Osteocyte (in vitro differentiated cells): ENCODE measurements around the gene TECTB. TPM values are rescaled to one million over a fixed set of nuclear protein-coding genes. Genes with fewer than 3 reads are reported as not detected.

Experiments used
- DNase-seq: peaks from one replicate; pipeline ENCODE4 v3.0.0; 2021; ENCODE audit warnings: mixed read lengths; ENCODE audit not compliant: unreplicated experiment; ENCODE audit errors: extremely low spot score
- H3K27ac Mint-ChIP-seq: one replicate; pipeline ENCODE4 v1.8.0; 2021; ENCODE audit warnings: mild to moderate bottlenecking, mixed read lengths; ENCODE audit not compliant: unreplicated experiment
- H3K27me3 Mint-ChIP-seq: one replicate; pipeline ENCODE4 v1.8.0; 2021; ENCODE audit warnings: mixed read lengths; ENCODE audit not compliant: unreplicated experiment
- H3K36me3 Mint-ChIP-seq: one replicate; pipeline ENCODE4 v1.8.0; 2021; ENCODE audit warnings: mixed read lengths; ENCODE audit not compliant: unreplicated experiment
- H3K4me1 Mint-ChIP-seq: one replicate; pipeline ENCODE4 v1.8.0; 2021; ENCODE audit warnings: mixed read lengths; ENCODE audit not compliant: unreplicated experiment
- H3K4me3 Mint-ChIP-seq: one replicate; pipeline ENCODE4 v1.8.0; 2021; ENCODE audit warnings: mild to moderate bottlenecking, moderate library complexity, mixed read lengths; ENCODE audit not compliant: unreplicated experiment
- H3K9me3 Mint-ChIP-seq: one replicate; pipeline ENCODE4 v1.8.0; 2021; ENCODE audit warnings: mixed read lengths; ENCODE audit not compliant: unreplicated experiment
- CTCF ChIP-seq: fragments of 200-600 bp; sonication (generic); IDR thresholded peaks from 2 replicates; pipeline ENCODE4 v1.5.0; 2021; ENCODE audit warnings: antibody characterized with exemption, mild to moderate bottlenecking, moderate library complexity
- total RNA-seq: library from RNA; stranded (reverse); gene quantifications from 2 replicates; pipeline ENCODE4 v1.2.1, GENCODE V29; 2021

The TECTB gene
- total RNA-seq, 1 donor from 2014 or later, result not detected

GRCh38 chr10:112258407-112258806 lies 24.8 kb upstream of the TECTB start:
- Mint-ChIP-seq H3K27me3 (peaks cover 2% of the 10 kb centered on the region), H3K4me3 (no peak overlapping the region), H3K27ac (no peak overlapping the region), H3K9me3 (peaks cover 3% of the 10 kb centered on the region), H3K4me1 (no peaks in the 10 kb centered on the region), H3K36me3 (no peaks in the 10 kb centered on the region)
- no peak for DNase-seq
- TF ChIP-seq CTCF, result no peak

GRCh38 chr10:112259688-112260087 lies 23.5 kb upstream of the TECTB start:
- H3K27ac Mint-ChIP-seq, result no peak overlapping the region
- no peak for TF ChIP-seq CTCF
- no peaks in the 10 kb centered on the region for H3K36me3 Mint-ChIP-seq
- H3K27me3 Mint-ChIP-seq, result peaks cover 2% of the 10 kb centered on the region
- H3K4me3 Mint-ChIP-seq, result no peak overlapping the region
- peaks cover 3% of the 10 kb centered on the region for H3K9me3 Mint-ChIP-seq
- H3K4me1 Mint-ChIP-seq, result no peaks in the 10 kb centered on the region
- no peak for DNase-seq

GRCh38 chr10:112260831-112261230 lies 22.4 kb upstream of the TECTB start:
- TF ChIP-seq CTCF, result no peak
- no peak for DNase-seq
- H3K27ac Mint-ChIP-seq, result no peak overlapping the region
- H3K27me3 Mint-ChIP-seq, result peaks cover 2% of the 10 kb centered on the region
- H3K9me3 Mint-ChIP-seq, result peaks cover 3% of the 10 kb centered on the region
- H3K4me3 Mint-ChIP-seq, result no peak overlapping the region
- H3K36me3 Mint-ChIP-seq, result no peaks in the 10 kb centered on the region
- H3K4me1 Mint-ChIP-seq, result no peaks in the 10 kb centered on the region

- H3K4me3 Mint-ChIP-seq, result no peak overlapping the region
- no peak for DNase-seq
- H3K4me1 Mint-ChIP-seq, result no peaks in the 10 kb centered on the region
- no peaks in the 10 kb centered on the region for H3K36me3 Mint-ChIP-seq
- H3K9me3 Mint-ChIP-seq, result peaks cover 3% of the 10 kb centered on the region
- TF ChIP-seq CTCF, result no peak
- H3K27ac Mint-ChIP-seq, result no peak overlapping the region
- H3K27me3 Mint-ChIP-seq, result peaks cover 2% of the 10 kb centered on the region
Measured at GRCh38 chr10:112261281-112261822, 21.8 kb upstream of the TECTB start.

- Mint-ChIP-seq H3K4me1 (no peaks in the 10 kb centered on the region), H3K27me3 (peaks cover 2% of the 10 kb centered on the region), H3K36me3 (no peaks in the 10 kb centered on the region), H3K27ac (no peak overlapping the region), H3K9me3 (no peaks in the 10 kb centered on the region), H3K4me3 (no peak overlapping the region)
- no peak for TF ChIP-seq CTCF
- no peak for DNase-seq
Measured at GRCh38 chr10:112262546-112262945, 20.7 kb upstream of the TECTB start.
